Hepatocyte (in vitro differentiated cells): ENCODE results near the gene THOP1.
"Not testable (repeated sequence)": the region's sequence is repeated elsewhere in the genome, so short reads cannot be mapped to it uniquely, and the experiment has no call there.

ENCODE experiments used
- CTCF ChIP-seq: fragments of 200-600 bp; sonication (generic); IDR thresholded peaks from 2 replicates; pipeline ENCODE4 v1.5.1; 2016; ENCODE audit warnings: antibody characterized with exemption, mild to moderate bottlenecking; ENCODE audit not compliant: poor library complexity
- EZH2 ChIP-seq: fragments of 200-600 bp; sonication (generic); IDR thresholded peaks from 2 replicates; pipeline ENCODE4 v1.6.1; 2016; ENCODE audit warnings: antibody characterized with exemption, mild to moderate bottlenecking, borderline replicate concordance
- EZH2phosphoT487 ChIP-seq: fragments of 200-600 bp; sonication (generic); IDR thresholded peaks from one replicate; pipeline ENCODE4 v1.6.1; 2018; ENCODE audit warnings: antibody characterized with exemption, mild to moderate bottlenecking, low read depth, moderate library complexity; ENCODE audit not compliant: unreplicated experiment, severe bottlenecking

GRCh38 chr19:2792666-2793065 is 7.4 kb downstream of the THOP1 start:
- TF ChIP-seq CTCF, EZH2, EZH2phosphoT487: not testable (repeated sequence)
